IMR-90 (cell line): ENCODE measurements around the gene USP40. TPM values are rescaled to one million over a fixed set of nuclear protein-coding genes. Genes with fewer than 3 reads are reported as not detected.

Experiments used
- ATAC-seq: fragments of 200-7000 bp; cut with Tn5 transposase; 2 replicates; pipeline ENCODE4 v1.9.1; 2020; ENCODE audit warnings: low read depth, mild to moderate bottlenecking, moderate library complexity
- BruUV-seq: library from RNA; stranded (reverse); fragments of 400-500 nt; replicated peaks from 2 replicates; lab custom pipeline; 2021; lab: Mats Ljungman, UMichigan
- CTCF ChIA-PET: fragments of 300-600 bp; formaldehyde crosslinking; extraction: SDS; loops from one replicate; lab custom pipeline; 2021; ENCODE audit warnings: antibody characterized with exemption; lab: Yijun Ruan, JAX
- POLR2A ChIA-PET: fragments of 300-600 bp; sonication (Branson Sonifier 250); formaldehyde crosslinking; loops from one replicate; lab custom pipeline; 2022; ENCODE audit warnings: antibody characterized with exemption; ENCODE audit not compliant: unreplicated experiment; lab: Charles Lee
- DNase-seq: peaks from one replicate; pipeline ENCODE4 v3.0.0; 2013
- H2AFZ ChIP-seq: replicated peaks from 2 replicates; pipeline ENCODE3; 2013; ENCODE audit warnings: low read length, mild to moderate bottlenecking; ENCODE audit not compliant: poor library complexity
- H2AK5ac ChIP-seq: 2 replicates; pipeline ENCODE4 v1.6.1; 2013; ENCODE audit warnings: low read depth, low read length, inconsistent platforms
- H2AK9ac ChIP-seq: replicated peaks from 2 replicates; pipeline ENCODE3; 2013; ENCODE audit warnings: mild to moderate bottlenecking, low read depth, low read length, moderate library complexity; ENCODE audit not compliant: poor library complexity
- H2BK120ac ChIP-seq: 2 replicates; pipeline ENCODE4 v1.6.1; 2013; ENCODE audit warnings: low read depth, low read length, inconsistent platforms
- H2BK15ac ChIP-seq: 3 replicates; pipeline ENCODE4 v1.6.1; 2013; ENCODE audit warnings: low read depth, low read length, inconsistent platforms
- H2BK20ac ChIP-seq: 2 replicates; pipeline ENCODE4 v1.6.1; 2013; ENCODE audit warnings: low read depth, mild to moderate bottlenecking, inconsistent platforms, low read length, moderate library complexity
- H2BK5ac ChIP-seq: 2 replicates; pipeline ENCODE4 v1.6.1; 2013; ENCODE audit warnings: mild to moderate bottlenecking, low read depth, low read length, inconsistent platforms; ENCODE audit not compliant: poor library complexity, severe bottlenecking
- H3K14ac ChIP-seq: replicated peaks from 2 replicates; pipeline ENCODE4 v1.6.1; 2013; ENCODE audit warnings: low read depth, low read length, inconsistent platforms
- H3K18ac ChIP-seq: 2 replicates; pipeline ENCODE4 v1.6.1; 2013; ENCODE audit warnings: low read depth, low read length, control low read depth
- H3K23ac ChIP-seq: 2 replicates; pipeline ENCODE4 v1.6.1; 2013; ENCODE audit warnings: low read depth, low read length, inconsistent platforms
- H3K27ac ChIP-seq: 2 replicates; pipeline ENCODE4 v1.5.1; 2013; ENCODE audit warnings: mild to moderate bottlenecking, control low read depth, low read length; ENCODE audit not compliant: insufficient read depth
- H3K27me3 ChIP-seq: 2 replicates; pipeline ENCODE4 v1.6.1; 2013; ENCODE audit warnings: low read length; ENCODE audit not compliant: control insufficient read depth, insufficient read depth
- H3K36me3 ChIP-seq: 2 replicates; pipeline ENCODE4 v1.6.1; 2013; ENCODE audit warnings: low read length, mixed read lengths; ENCODE audit not compliant: control insufficient read depth, insufficient read depth
- H3K4ac ChIP-seq: 2 replicates; pipeline ENCODE4 v1.6.1; 2013; ENCODE audit warnings: low read depth, low read length, inconsistent platforms
- H3K4me1 ChIP-seq: 2 replicates; pipeline ENCODE4 v1.6.1; 2013; ENCODE audit warnings: low read length, mixed read lengths; ENCODE audit not compliant: control insufficient read depth, insufficient read depth
- H3K4me2 ChIP-seq: 2 replicates; pipeline ENCODE4 v1.6.1; 2013; ENCODE audit warnings: low read depth, mild to moderate bottlenecking, control low read depth, low read length, moderate library complexity
- H3K4me3 ChIP-seq: 2 replicates; pipeline ENCODE4 v1.5.1; 2013; ENCODE audit warnings: low read depth, mild to moderate bottlenecking, control low read depth, low read length, moderate library complexity; ENCODE audit not compliant: insufficient read depth
- H3K56ac ChIP-seq: 2 replicates; pipeline ENCODE4 v1.6.1; 2013; ENCODE audit warnings: low read length, inconsistent platforms; ENCODE audit not compliant: insufficient read depth; ENCODE audit errors: extremely low read depth
- H3K79me1 ChIP-seq, 2 experiments: 2 replicates each; pipeline ENCODE4 v1.6.1; 2013; ENCODE audit warnings: low read length in 2 of 2, inconsistent platforms in 1 of 2, low read depth in 1 of 2
- H3K9ac ChIP-seq: 2 replicates; pipeline ENCODE4 v1.6.1; 2013; ENCODE audit warnings: low read depth, low read length, control low read depth
- H3K9me1 ChIP-seq: 2 replicates; pipeline ENCODE4 v1.6.1; 2013; ENCODE audit warnings: low read length, inconsistent platforms; ENCODE audit not compliant: insufficient read depth
- H3K9me3 ChIP-seq: 2 replicates; pipeline ENCODE4 v1.6.1; 2013; ENCODE audit warnings: low read length; ENCODE audit not compliant: control insufficient read depth, insufficient read depth
- H4K20me1 ChIP-seq: 2 replicates; pipeline ENCODE4 v1.6.1; 2013; ENCODE audit warnings: low read length, inconsistent platforms; ENCODE audit not compliant: insufficient read depth
- H4K5ac ChIP-seq: 2 replicates; pipeline ENCODE4 v1.6.1; 2013; ENCODE audit warnings: mild to moderate bottlenecking, low read depth, low read length, control low read depth
- H4K8ac ChIP-seq, 2 experiments: 2 replicates each; pipeline ENCODE4 v1.6.1; 2013; ENCODE audit warnings: low read depth in 2 of 2, low read length in 2 of 2, control low read depth in 1 of 2, inconsistent platforms in 1 of 2
- H4K91ac ChIP-seq: 2 replicates; pipeline ENCODE4 v1.6.1; 2013; ENCODE audit warnings: low read depth, low read length, inconsistent platforms; ENCODE audit not compliant: insufficient read depth
- MAZ ChIP-seq: IDR thresholded peaks from 2 replicates; pipeline ENCODE4 v1.6.1; 2012; ENCODE audit warnings: low read depth, mild to moderate bottlenecking, low read length, improper control_type of control experiment, moderate library complexity, borderline replicate concordance
- SMC3 ChIP-seq: fragments of 150-350 bp; IDR thresholded peaks from 2 replicates; pipeline ENCODE4 v1.6.1; 2016; ENCODE audit warnings: low read depth, mild to moderate bottlenecking, antibody characterized with exemption, low read length, moderate library complexity
- dilution Hi-C: fragments of 300-500 bp; cut with HindIII; formaldehyde crosslinking; loops from one replicate; pipeline ENCODE4 v1.14.3; 2018; ENCODE audit warnings: low sequenced_read_pairs; ENCODE audit not compliant: unreplicated experiment
- in situ Hi-C: fragments of 300-500 bp; cut with MboI; formaldehyde crosslinking; loops from 3 replicates; pipeline ENCODE4 v1.14.3; 2019; ENCODE audit warnings: low sequenced_read_pairs, inconsistent platforms, mixed read lengths
- intact Hi-C: fragments of 100-400 bp; cut with micrococcal nuclease; formaldehyde crosslinking; loops from 2 replicates; pipeline ENCODE4 v1.10.0; 2022
- polyA plus RNA-seq, 3 experiments: library from polyadenylated mRNA; depleted of rRNA; stranded (reverse); fragments of >200 nt; gene quantifications; 2 replicates each; pipeline ENCODE4 v1.2.3, GENCODE V29; 2012; ENCODE audit warnings: low replicate concordance in 1 of 3
- total RNA-seq: library from RNA; depleted of rRNA; stranded (reverse); fragments of >200 nt; gene quantifications from 2 replicates; pipeline ENCODE4 v1.2.3, GENCODE V29; 2012

Gene USP40
- total and polyA plus RNA-seq, 2 of the 4 experiments (the other 2 are of a cell fraction): 30.1 to 30.8 TPM

DNA sequence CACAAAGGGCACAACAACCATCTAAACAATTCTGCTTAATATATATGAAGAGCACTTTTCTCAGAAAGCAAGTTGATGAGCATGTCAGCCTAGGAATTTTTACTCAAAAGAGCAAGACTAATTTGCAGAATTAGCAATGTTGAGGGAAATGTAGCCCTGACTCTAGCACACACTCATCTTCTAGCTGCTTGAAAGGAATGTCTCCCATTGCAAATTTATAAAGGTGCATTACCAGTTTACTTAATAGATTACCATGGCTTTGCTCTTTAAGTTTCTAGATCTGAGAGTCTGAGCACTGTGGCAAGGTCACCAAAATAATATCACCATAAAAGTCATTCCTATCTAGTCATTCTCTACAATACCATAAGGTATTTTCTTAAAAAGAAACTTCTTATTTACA is 40.8 kb downstream of the USP40 start:
- Histone ChIP-seq H4K91ac (no peak overlapping the region), H4K5ac (no peak overlapping the region), H3K18ac (no peak overlapping the region), H3K9ac (no peak overlapping the region), H4K8ac (no peak overlapping the region), H2AK5ac (no peak overlapping the region), H3K23ac (no peak overlapping the region), H3K27ac (no peak overlapping the region), H3K14ac (no peak overlapping the region), H3K4me3 (no peak overlapping the region), H3K4me2 (no peak overlapping the region), H2BK120ac (no peak overlapping the region), H4K20me1 (no peaks in the 10 kb centered on the region), H3K79me1 (no peaks in the 10 kb centered on the region), H3K9me1 (peaks cover 2% of the 10 kb centered on the region; the same call in 1 of the 2 replicates), H3K56ac (no peak overlapping the region), H2AK9ac (no peak overlapping the region), H2BK5ac (no peak overlapping the region), H2BK20ac (no peak overlapping the region), H3K27me3 (no peaks in the 10 kb centered on the region), H2BK15ac (no peak overlapping the region), H3K36me3 (peaks cover 10% of the 10 kb centered on the region), H3K4me1 (no peaks in the 10 kb centered on the region), H2AFZ (no peak overlapping the region), H3K4ac (no peak overlapping the region), H3K9me3 (no peaks in the 10 kb centered on the region)
- dilution Hi-C loops: no loop called here
- no TSS peak for BruUV-seq
- intact Hi-C loops: no loop called here
- in situ Hi-C loops: no loop called here
- DNase-seq: no peak
- CTCF ChIA-PET: no interaction called here
- ATAC-seq: no peak
- POLR2A ChIA-PET: no interaction called here
- TF ChIP-seq SMC3: no peak
- no peak for TF ChIP-seq MAZ
